ENCODE results near the gene CCT7. TPM values are rescaled to one million over a fixed set of nuclear protein-coding genes. Genes with fewer than 3 reads are reported as not detected.

CCT7 gene
- total RNA-seq, 1 experiment from 2014 or later: 648 TPM

GRCh38 chr2:73279852-73280251 is 45.7 kb downstream of the CCT7 start:
- TF ChIP-seq EZH2 (IDR thresholded peaks at IDR 0.05; ENCODE audit: borderline replicate concordance, low read depth, low read length, poor library complexity, severe bottlenecking): no peak
- TF ChIP-seq CTCF (conservative IDR thresholded peaks at IDR 0.05; ENCODE audit: low read depth, low read length): no peak
- ChIA-PET POLR2A (ENCODE audit: low non-redundant PET) (no interaction called here), CTCF (no interaction called here)
- intact Hi-C loops (cut with micrococcal nuclease; ENCODE audit: unreplicated experiment): no loop called here
- BruUV-seq (replicated peaks): no TSS peak
- Histone ChIP-seq H3K36me3 (ENCODE audit: insufficient read depth, low read length, poor library complexity, severe bottlenecking) (no peaks in the 10 kb centered on the region), H3K4me1 (ENCODE audit: insufficient read depth, low read length, poor library complexity, severe bottlenecking) (no peaks in the 10 kb centered on the region), H3K4me3 (ENCODE audit: low read depth, low read length, poor library complexity, severe bottlenecking) (no peak overlapping the region), H3K27me3 (replicated peaks; ENCODE audit: insufficient read depth, low read depth, low read length, poor library complexity) (no peaks in the 10 kb centered on the region), H3K27ac (ENCODE audit: low read depth, low read length, poor library complexity, severe bottlenecking) (no peak overlapping the region), H3K9me3 (ENCODE audit: low read depth, low read length, poor library complexity, severe bottlenecking) (no peaks in the 10 kb centered on the region)
- no peak for DNase-seq (ENCODE audit: low spot score)

GRCh38 chr2:73281244-73281643 is 47.1 kb downstream of the CCT7 start:
- no peaks in the 10 kb centered on the region for H3K36me3 ChIP-seq (ENCODE audit: insufficient read depth, low read length, poor library complexity, severe bottlenecking)
- no peaks in the 10 kb centered on the region for H3K9me3 ChIP-seq (ENCODE audit: low read depth, low read length, poor library complexity, severe bottlenecking)
- TF ChIP-seq EZH2 (IDR thresholded peaks at IDR 0.05; ENCODE audit: borderline replicate concordance, low read depth, low read length, poor library complexity, severe bottlenecking): no peak
- no peak for TF ChIP-seq CTCF (conservative IDR thresholded peaks at IDR 0.05; ENCODE audit: low read depth, low read length)
- no peaks in the 10 kb centered on the region for H3K27me3 ChIP-seq (replicated peaks; ENCODE audit: insufficient read depth, low read depth, low read length, poor library complexity)
- no peaks in the 10 kb centered on the region for H3K4me1 ChIP-seq (ENCODE audit: insufficient read depth, low read length, poor library complexity, severe bottlenecking)
- no peak overlapping the region for H3K27ac ChIP-seq (ENCODE audit: low read depth, low read length, poor library complexity, severe bottlenecking)
- CTCF ChIA-PET: no interaction called here
- no TSS peak for BruUV-seq (replicated peaks)
- POLR2A ChIA-PET (ENCODE audit: low non-redundant PET): no interaction called here
- intact Hi-C loops (cut with micrococcal nuclease; ENCODE audit: unreplicated experiment): no loop called here
- H3K4me3 ChIP-seq (ENCODE audit: low read depth, low read length, poor library complexity, severe bottlenecking): no peak overlapping the region
- no peak for DNase-seq (ENCODE audit: low spot score)

- ChIA-PET CTCF (no interaction called here), POLR2A (ENCODE audit: low non-redundant PET) (no interaction called here)
- DNase-seq (ENCODE audit: low spot score): no peak
- TF ChIP-seq CTCF (conservative IDR thresholded peaks at IDR 0.05; ENCODE audit: low read depth, low read length) (no peak), EZH2 (IDR thresholded peaks at IDR 0.05; ENCODE audit: borderline replicate concordance, low read depth, low read length, poor library complexity, severe bottlenecking) (no peak)
- Histone ChIP-seq H3K9me3 (ENCODE audit: low read depth, low read length, poor library complexity, severe bottlenecking) (no peaks in the 10 kb centered on the region), H3K4me1 (ENCODE audit: insufficient read depth, low read length, poor library complexity, severe bottlenecking) (no peaks in the 10 kb centered on the region), H3K27me3 (replicated peaks; ENCODE audit: insufficient read depth, low read depth, low read length, poor library complexity) (no peaks in the 10 kb centered on the region), H3K27ac (ENCODE audit: low read depth, low read length, poor library complexity, severe bottlenecking) (peak overlapping the region; percentile 66), H3K4me3 (ENCODE audit: low read depth, low read length, poor library complexity, severe bottlenecking) (peak overlapping the region; percentile 78), H3K36me3 (ENCODE audit: insufficient read depth, low read length, poor library complexity, severe bottlenecking) (no peaks in the 10 kb centered on the region)
- no TSS peak for BruUV-seq (replicated peaks)
- intact Hi-C loops (cut with micrococcal nuclease; ENCODE audit: unreplicated experiment): no loop called here
These were observed 48.9 kb downstream of the CCT7 start for GRCh38 chr2:73282924-73283544.
